GOT3 (cell line): ENCODE results near the gene ERCC3.
"Not testable (repeated sequence)": the region's sequence is repeated elsewhere in the genome, so short reads cannot be mapped to it uniquely, and the experiment has no call there.

Source experiments
- DNase-seq: peaks from one replicate; lab custom pipeline; 2025; ENCODE audit warnings: mixed read lengths; lab: John Stamatoyannopoulos, UW

ERCC3 gene

GRCh38 chr2:127278959-127279358 is 15.0 kb downstream of the ERCC3 start:
- no peak for DNase-seq

GRCh38 chr2:127277028-127277427 is 16.9 kb downstream of the ERCC3 start:
- no peak for DNase-seq

- DNase-seq, result no peak
Measured at GRCh38 chr2:127275789-127276188, 18.2 kb downstream of the ERCC3 start.

- DNase-seq, result no peak
Measured at GRCh38 chr2:127275356-127275755, 18.6 kb downstream of the ERCC3 start.

GRCh38 chr2:127270663-127271062 is 23.3 kb downstream of the ERCC3 start:
- no peak for DNase-seq

GRCh38 chr2:127261804-127262406 is 32.0 kb downstream of the ERCC3 start:
- DNase-seq, result no peak

GRCh38 chr2:127259355-127259754 is 34.6 kb downstream of the ERCC3 start:
- no peak for DNase-seq

GRCh38 chr2:127256866-127257265 is 37.1 kb downstream of the ERCC3 start:
- no peak for DNase-seq

GRCh38 chr2:127256381-127256780 is 37.6 kb downstream of the ERCC3 start:
- no peak for DNase-seq

GRCh38 chr2:127255721-127256120 is 38.2 kb downstream of the ERCC3 start:
- DNase-seq, result no peak

GRCh38 chr2:127255146-127255545 is 38.8 kb downstream of the ERCC3 start:
- no peak for DNase-seq

GRCh38 chr2:127254386-127254981 is 39.5 kb downstream of the ERCC3 start:
- no peak for DNase-seq

GRCh38 chr2:127241184-127241583 is 52.8 kb downstream of the ERCC3 start:
- not testable (repeated sequence) for DNase-seq

- no peak for DNase-seq
Measured at GRCh38 chr2:127239395-127239794, 54.5 kb downstream of the ERCC3 start.

- DNase-seq, result not testable (repeated sequence)
Measured at GRCh38 chr2:127237768-127238167, 56.2 kb downstream of the ERCC3 start.

GRCh38 chr2:127235082-127235702 is 58.8 kb downstream of the ERCC3 start:
- no peak for DNase-seq

- no peak for DNase-seq
Measured at GRCh38 chr2:127233710-127234109, 60.2 kb downstream of the ERCC3 start.

GRCh38 chr2:127231130-127231865 is 62.6 kb downstream of the ERCC3 start:
- DNase-seq, result no peak

- DNase-seq, result no peak
Measured at GRCh38 chr2:127229555-127229954, 64.4 kb downstream of the ERCC3 start.

GRCh38 chr2:127228102-127228501 is 65.8 kb downstream of the ERCC3 start:
- DNase-seq, result no peak

GRCh38 chr2:127227264-127227660 is 66.7 kb downstream of the ERCC3 start:
- DNase-seq, result not testable (repeated sequence)

- peak; percentile 31 for DNase-seq
Measured at GRCh38 chr2:127226520-127227263, 67.3 kb downstream of the ERCC3 start.
